ENCODE measurements around the gene PTPRG.
A peak's percentile ranks its signal among the peaks of the same experiment; 100 is the strongest.

PTPRG gene

DNA sequence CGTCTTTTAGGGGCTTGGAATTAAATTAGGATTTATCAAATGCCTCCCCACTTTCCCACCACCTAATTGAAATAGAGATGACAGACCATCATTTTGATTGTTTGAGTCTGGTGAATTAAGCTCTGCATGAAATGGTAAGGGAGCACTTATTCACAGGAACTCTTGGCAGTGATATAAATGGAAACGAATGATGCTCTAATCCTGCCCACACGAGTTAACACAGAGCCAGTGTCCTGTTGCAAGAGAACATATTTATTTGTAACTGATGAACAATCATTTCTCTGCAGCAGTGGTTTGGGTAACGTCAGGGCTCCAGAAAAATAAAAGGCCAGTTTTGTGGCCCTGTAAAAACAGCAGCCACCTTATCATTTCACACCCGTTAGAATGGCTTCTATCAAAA, 648.6 kb downstream of the PTPRG start:
- no peak for DNase-seq (ENCODE audit: low read depth)
- in situ Hi-C loops (cut with HindIII; ENCODE audit: low sequenced_read_pairs): no loop called here
- TF ChIP-seq, protein P1, sequence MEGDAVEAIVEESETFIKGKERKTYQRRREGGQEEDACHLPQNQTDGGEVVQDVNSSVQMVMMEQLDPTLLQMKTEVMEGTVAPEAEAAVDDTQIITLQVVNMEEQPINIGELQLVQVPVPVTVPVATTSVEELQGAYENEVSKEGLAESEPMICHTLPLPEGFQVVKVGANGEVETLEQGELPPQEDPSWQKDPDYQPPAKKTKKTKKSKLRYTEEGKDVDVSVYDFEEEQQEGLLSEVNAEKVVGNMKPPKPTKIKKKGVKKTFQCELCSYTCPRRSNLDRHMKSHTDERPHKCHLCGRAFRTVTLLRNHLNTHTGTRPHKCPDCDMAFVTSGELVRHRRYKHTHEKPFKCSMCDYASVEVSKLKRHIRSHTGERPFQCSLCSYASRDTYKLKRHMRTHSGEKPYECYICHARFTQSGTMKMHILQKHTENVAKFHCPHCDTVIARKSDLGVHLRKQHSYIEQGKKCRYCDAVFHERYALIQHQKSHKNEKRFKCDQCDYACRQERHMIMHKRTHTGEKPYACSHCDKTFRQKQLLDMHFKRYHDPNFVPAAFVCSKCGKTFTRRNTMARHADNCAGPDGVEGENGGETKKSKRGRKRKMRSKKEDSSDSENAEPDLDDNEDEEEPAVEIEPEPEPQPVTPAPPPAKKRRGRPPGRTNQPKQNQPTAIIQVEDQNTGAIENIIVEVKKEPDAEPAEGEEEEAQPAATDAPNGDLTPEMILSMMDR (IDR thresholded peaks at IDR 0.05; ENCODE audit: low read depth, low read length, missing control alignments): no peak
- H3K4me3 ChIP-seq (ENCODE audit: low read depth, low read length): no peak overlapping the region

DNA sequence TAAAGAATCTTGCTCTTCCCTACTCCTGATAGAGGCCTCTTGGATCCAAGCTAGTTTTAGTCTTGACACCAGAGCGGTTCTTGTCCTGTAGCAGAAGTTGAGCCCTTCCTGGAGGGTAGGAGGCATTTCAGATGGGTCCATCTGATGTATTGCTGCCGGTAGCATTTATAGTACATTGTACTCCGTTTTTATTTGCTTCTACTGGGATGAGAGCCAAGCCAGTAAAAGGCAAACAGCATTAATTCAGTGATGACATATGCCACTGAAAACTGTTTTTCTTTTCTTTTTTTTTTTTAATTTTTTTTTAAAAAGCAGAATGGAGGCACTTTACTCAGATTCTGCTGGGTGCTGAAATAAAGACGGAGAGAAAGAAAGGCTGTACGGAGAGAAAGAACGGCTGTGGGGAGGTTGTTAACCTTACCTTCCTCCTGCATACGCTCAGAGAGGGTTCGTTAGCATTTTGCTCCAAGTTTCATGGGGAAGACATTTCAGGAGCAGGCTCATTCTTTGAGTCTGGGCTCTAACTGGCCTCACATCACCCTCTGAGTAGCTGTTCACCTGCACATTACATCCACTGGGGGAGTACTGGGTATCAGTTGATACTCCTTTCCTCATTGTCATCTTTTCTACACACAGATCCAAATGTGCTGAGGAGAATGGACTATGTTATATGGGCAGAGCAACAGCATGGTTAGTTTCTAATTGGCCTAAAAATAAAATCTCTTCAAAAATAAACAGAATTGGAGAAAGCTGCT, 650.5 kb downstream of the PTPRG start:
- no peak for DNase-seq (ENCODE audit: low read depth)
- in situ Hi-C loops (cut with HindIII; ENCODE audit: low sequenced_read_pairs): no loop called here
- H3K4me3 ChIP-seq (ENCODE audit: low read depth, low read length): no peak overlapping the region
- TF ChIP-seq, protein P1 (IDR thresholded peaks at IDR 0.05; ENCODE audit: low read depth, low read length, missing control alignments): peak; percentile 37

DNA sequence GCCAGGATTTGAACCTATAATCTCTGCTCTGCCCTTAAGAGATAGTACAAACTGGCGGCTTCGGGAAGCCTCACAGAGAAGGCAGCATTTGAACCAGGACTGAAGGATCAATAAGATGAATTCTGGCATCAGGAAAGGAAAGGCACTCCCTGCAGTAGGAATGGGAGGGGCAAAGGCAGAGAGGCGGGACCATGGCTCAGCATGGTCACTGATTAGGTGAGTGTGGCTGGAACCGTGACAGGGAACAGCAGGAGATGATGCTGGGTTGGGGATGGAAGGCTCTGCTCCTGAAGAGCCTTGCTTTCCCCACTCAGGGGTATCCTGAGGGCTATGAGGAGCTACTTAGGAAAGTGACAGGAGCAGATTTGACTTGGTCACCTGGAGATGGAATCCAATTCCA, 653.5 kb downstream of the PTPRG start:
- H3K4me3 ChIP-seq (ENCODE audit: low read depth, low read length): no peak overlapping the region
- in situ Hi-C loops (cut with HindIII; ENCODE audit: low sequenced_read_pairs): no loop called here
- TF ChIP-seq, protein P1 (IDR thresholded peaks at IDR 0.05; ENCODE audit: low read depth, low read length, missing control alignments): no peak
- no peak for DNase-seq (ENCODE audit: low read depth)

DNA sequence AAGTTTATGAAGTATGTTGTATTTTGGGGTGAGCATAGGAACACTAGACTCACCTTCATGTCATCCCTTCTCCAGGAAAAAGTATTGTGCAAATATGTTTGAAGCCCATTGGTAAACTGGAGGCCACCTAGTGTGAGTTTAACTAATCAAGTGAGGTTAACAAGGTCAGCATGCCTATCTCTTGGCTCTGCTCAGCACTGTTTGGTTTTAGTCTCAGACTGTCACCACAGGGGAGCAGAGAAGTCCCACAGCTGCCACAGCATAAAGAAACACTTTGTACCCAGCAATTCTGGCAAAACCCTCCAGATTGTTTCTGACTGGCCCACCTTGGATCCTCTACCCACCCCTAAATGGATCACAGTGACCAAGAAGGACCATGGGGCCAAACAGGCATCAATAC, 659.2 kb downstream of the PTPRG start:
- no peak for DNase-seq (ENCODE audit: low read depth)
- in situ Hi-C loops (cut with HindIII; ENCODE audit: low sequenced_read_pairs): no loop called here
- TF ChIP-seq, protein P1 (IDR thresholded peaks at IDR 0.05; ENCODE audit: low read depth, low read length, missing control alignments): no peak
- no peak overlapping the region for H3K4me3 ChIP-seq (ENCODE audit: low read depth, low read length)

DNA sequence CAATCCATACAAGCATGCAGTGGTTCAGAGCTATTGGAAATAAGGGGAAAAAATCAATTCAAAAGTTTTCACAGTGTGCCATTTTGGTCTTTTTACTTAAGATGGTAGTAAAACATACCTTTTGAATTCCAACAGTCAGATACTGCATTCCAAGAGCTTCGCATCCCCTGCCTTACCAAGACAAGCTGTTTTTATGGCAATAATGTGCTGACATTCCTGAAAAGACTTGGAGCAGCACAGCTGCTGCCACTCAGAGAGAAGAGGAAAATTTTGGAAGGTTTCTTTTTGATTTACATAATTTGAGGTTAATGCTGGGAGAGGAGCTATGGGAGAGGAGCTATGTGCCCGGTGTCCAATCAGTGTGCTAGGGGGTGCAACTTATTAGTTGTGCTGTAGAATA, 663.7 kb downstream of the PTPRG start:
- DNase-seq (ENCODE audit: low read depth): no peak
- in situ Hi-C loops (cut with HindIII; ENCODE audit: low sequenced_read_pairs): no loop called here
- H3K4me3 ChIP-seq (ENCODE audit: low read depth, low read length): no peak overlapping the region
- TF ChIP-seq, protein P1 (IDR thresholded peaks at IDR 0.05; ENCODE audit: low read depth, low read length, missing control alignments): no peak

DNA sequence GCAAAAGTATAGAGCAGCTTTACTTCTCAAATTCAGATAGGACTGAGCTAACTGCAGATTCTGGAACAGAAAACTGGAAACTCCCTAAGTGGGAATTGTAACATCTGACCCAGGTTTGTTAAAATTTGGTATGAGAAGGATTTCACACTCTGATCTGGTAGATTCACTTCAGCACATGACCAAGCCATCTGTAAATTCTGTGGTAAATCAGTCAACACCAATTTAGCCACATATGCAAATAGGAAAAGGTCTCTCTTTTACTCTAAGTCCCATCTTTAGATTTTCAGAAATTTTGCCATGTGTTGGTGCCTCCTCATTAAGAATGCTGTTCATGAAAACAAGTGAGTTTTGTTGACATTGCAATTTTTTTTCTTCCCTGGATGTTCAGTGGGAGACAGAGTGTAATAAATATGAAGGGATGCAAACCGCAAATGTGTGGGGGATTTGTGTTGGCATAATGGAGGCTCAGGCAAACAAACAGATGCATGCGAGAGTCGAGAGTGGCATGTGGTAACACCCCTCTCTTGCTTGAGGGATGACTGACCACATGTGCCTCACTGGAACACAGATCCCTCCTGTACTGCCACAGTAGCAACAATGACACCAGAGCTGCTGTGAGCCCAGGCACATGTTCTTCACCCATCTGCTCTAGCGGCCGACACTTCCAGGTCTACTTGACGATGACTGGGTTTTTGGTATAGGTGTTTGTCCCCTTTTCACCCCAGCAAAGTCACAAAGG, 665.4 kb downstream of the PTPRG start:
- TF ChIP-seq, protein P1 (IDR thresholded peaks at IDR 0.05; ENCODE audit: low read depth, low read length, missing control alignments): no peak
- H3K4me3 ChIP-seq (ENCODE audit: low read depth, low read length): no peak overlapping the region
- DNase-seq (ENCODE audit: low read depth): no peak
- in situ Hi-C loops (cut with HindIII; ENCODE audit: low sequenced_read_pairs): no loop called here

All from astrocyte of the cerebellum (primary cell).